DND-41 (cell line): Measurements from ENCODE around the gene CIITA.
A peak's percentile ranks its signal among the peaks of the same experiment; 100 is the strongest.

ENCODE experiments used
- ATAC-seq: fragments of 200-7000 bp; cut with Tn5 transposase; 3 replicates; pipeline ENCODE4 v1.9.1; 2021; ENCODE audit warnings: low read depth; ENCODE audit not compliant: insufficient read depth
- DNase-seq: peaks from one replicate; pipeline ENCODE4 v3.0.0-alpha.2; 2020
- H2AFZ ChIP-seq: 2 replicates; pipeline ENCODE4 v1.6.0; 2012; ENCODE audit warnings: low read depth, low read length
- H3K27ac ChIP-seq: 2 replicates; pipeline ENCODE4 v1.5.1; 2012; ENCODE audit warnings: low read length, inconsistent platforms
- H3K27me3 ChIP-seq: fragments of 200-600 bp; sonication (generic); 2 replicates; pipeline ENCODE4 v1.6.0; 2012; ENCODE audit warnings: low read length, mild to moderate bottlenecking, inconsistent platforms; ENCODE audit not compliant: insufficient read depth, poor library complexity
- H3K36me3 ChIP-seq: 2 replicates; pipeline ENCODE4 v1.5.1; 2012; ENCODE audit warnings: low read length, inconsistent platforms; ENCODE audit not compliant: insufficient read depth
- H3K4me1 ChIP-seq: 2 replicates; pipeline ENCODE4 v1.5.1; 2012; ENCODE audit warnings: mild to moderate bottlenecking, low read length; ENCODE audit not compliant: insufficient read depth
- H3K4me2 ChIP-seq: 2 replicates; pipeline ENCODE4 v1.6.0; 2012; ENCODE audit warnings: mild to moderate bottlenecking, moderate library complexity, low read length, inconsistent platforms; ENCODE audit not compliant: insufficient read depth
- H3K4me3 ChIP-seq, 2 experiments: fragments of 200-600 bp in 1 of 2; shearing (Covaris generic) in 1 of 2; 2 replicates each; pipeline ENCODE4 v1.5.1; 2012 to 2016; ENCODE audit warnings: inconsistent platforms in 2 of 2, low read length in 2 of 2, mild to moderate bottlenecking in 2 of 2, low read depth in 1 of 2, moderate library complexity in 1 of 2
- H3K79me2 ChIP-seq: 2 replicates; pipeline ENCODE4 v1.6.0; 2012; ENCODE audit warnings: low read length, inconsistent platforms; ENCODE audit not compliant: insufficient read depth
- H3K9ac ChIP-seq: 2 replicates; pipeline ENCODE4 v1.6.0; 2012; ENCODE audit warnings: low read depth, mild to moderate bottlenecking, inconsistent platforms, low read length, moderate library complexity
- H3K9me3 ChIP-seq: 2 replicates; pipeline ENCODE4 v1.5.1; 2012; ENCODE audit warnings: low read length, moderate library complexity, mild to moderate bottlenecking, inconsistent platforms; ENCODE audit not compliant: insufficient read depth, severe bottlenecking
- H4K20me1 ChIP-seq: 2 replicates; pipeline ENCODE4 v1.6.0; 2012; ENCODE audit warnings: low read length; ENCODE audit not compliant: insufficient read depth
- EZH2 ChIP-seq: IDR thresholded peaks from 3 replicates; pipeline ENCODE4 v1.6.1; 2012; ENCODE audit warnings: borderline replicate concordance, low read depth, mild to moderate bottlenecking, moderate library complexity, low read length, inconsistent platforms; ENCODE audit not compliant: severe bottlenecking
- TF ChIP-seq, protein P1 (sequence below): IDR thresholded peaks from 2 replicates; pipeline ENCODE4 v1.5.1; 2012; ENCODE audit warnings: borderline replicate concordance, low read length, moderate library complexity, mild to moderate bottlenecking; ENCODE audit not compliant: poor library complexity, severe bottlenecking; ENCODE audit errors: extremely low read depth

The CIITA gene

DNA sequence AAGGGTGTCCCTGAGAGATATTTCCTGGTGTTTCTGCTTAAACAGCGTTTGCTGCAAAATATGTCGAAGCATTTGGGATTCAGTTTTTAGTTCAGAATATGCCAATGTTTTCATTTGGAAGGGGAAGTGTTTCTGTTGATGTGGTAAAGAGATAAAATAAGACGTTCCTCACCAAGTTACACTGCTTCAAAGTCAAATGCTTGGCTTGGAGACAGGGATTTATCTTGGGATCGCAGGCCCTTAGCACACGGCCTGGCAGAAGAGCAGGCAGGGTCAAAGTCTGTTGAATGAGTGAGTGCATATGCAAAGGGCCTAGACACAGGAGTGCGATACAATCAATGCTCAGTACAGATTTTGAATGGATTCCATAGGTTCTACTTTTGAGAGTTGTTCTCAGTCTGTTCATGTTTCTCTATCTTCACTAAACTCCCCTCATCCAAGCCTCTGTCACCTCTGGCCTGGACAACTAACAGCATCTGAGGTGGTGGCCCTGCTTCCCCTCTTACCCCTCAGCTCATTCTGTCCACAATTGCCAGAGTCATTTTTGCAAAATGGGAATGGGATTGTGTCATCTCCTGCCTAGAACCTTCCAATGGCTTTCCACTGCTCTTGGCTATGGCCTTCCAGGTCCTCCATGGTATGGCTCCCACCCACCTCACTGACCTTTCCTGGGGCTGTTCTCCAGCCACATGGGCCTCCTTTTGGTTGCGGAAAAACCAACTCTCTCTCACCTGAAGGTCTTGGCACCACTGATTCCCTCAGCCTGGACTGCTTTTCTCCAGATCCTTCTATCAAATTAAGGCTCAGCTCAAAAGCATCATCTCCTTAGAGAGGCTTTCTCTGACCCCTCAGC, 62.0 kb downstream of the CIITA start:
- Histone ChIP-seq H3K27me3 (no peaks in the 10 kb centered on the region), H3K4me1 (peaks cover 71% of the 10 kb centered on the region), H3K79me2 (peaks cover 68% of the 10 kb centered on the region), H3K9ac (peak overlapping the region; percentile 50; the same call in 1 of the 2 replicates), H3K9me3 (no peaks in the 10 kb centered on the region), H3K27ac (no peak overlapping the region), H3K36me3 (peaks cover 50% of the 10 kb centered on the region), H2AFZ (no peak overlapping the region), H3K4me3 (peak overlapping the region in 1 of 2 experiments; percentile 78; a peak in 1 of 4 replicates), H4K20me1 (peaks cover 57% of the 10 kb centered on the region), H3K4me2 (peak overlapping the region; percentile 98)
- TF ChIP-seq, protein P1, sequence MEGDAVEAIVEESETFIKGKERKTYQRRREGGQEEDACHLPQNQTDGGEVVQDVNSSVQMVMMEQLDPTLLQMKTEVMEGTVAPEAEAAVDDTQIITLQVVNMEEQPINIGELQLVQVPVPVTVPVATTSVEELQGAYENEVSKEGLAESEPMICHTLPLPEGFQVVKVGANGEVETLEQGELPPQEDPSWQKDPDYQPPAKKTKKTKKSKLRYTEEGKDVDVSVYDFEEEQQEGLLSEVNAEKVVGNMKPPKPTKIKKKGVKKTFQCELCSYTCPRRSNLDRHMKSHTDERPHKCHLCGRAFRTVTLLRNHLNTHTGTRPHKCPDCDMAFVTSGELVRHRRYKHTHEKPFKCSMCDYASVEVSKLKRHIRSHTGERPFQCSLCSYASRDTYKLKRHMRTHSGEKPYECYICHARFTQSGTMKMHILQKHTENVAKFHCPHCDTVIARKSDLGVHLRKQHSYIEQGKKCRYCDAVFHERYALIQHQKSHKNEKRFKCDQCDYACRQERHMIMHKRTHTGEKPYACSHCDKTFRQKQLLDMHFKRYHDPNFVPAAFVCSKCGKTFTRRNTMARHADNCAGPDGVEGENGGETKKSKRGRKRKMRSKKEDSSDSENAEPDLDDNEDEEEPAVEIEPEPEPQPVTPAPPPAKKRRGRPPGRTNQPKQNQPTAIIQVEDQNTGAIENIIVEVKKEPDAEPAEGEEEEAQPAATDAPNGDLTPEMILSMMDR: no peak
- TF ChIP-seq EZH2: no peak
- ATAC-seq (no peak), DNase-seq (no peak)

DNA sequence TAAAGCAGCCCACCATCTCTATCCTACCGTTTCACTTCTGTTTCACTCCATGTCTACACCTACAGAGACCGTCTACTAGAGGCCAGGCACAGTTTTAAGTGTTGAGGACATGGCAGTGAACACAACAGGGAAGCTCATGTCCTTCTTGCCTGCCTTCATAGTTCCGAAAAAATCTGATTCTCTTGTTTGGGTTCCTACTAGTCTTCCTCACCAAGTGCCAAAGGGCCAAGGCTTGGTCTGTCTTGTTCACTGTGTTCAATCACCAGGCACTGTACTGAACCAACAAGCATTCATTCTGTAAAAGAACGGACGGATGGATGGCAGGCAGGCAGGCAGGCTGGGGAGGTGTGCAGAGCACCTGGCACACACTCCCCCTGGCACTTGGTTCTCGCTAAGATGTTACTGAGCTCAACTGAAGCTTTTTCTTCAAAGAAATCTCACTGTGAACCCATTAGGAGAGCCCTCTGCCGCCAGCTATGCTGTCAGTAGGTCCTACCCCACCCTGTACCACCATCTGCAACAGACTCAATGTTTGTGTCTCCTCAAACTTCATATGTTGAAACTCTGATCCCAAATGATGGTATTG, 62.7 kb downstream of the CIITA start:
- Histone ChIP-seq H3K27me3 (no peaks in the 10 kb centered on the region), H3K4me2 (peak overlapping the region; percentile 98), H3K4me3 (peak overlapping the region in 1 of 2 experiments; percentile 78; a peak in 1 of 4 replicates), H4K20me1 (peaks cover 53% of the 10 kb centered on the region), H3K9ac (peak overlapping the region; percentile 50), H3K27ac (no peak overlapping the region), H3K36me3 (peaks cover 43% of the 10 kb centered on the region), H3K79me2 (peaks cover 67% of the 10 kb centered on the region), H2AFZ (no peak overlapping the region), H3K9me3 (no peaks in the 10 kb centered on the region), H3K4me1 (peaks cover 73% of the 10 kb centered on the region)
- no peak for ATAC-seq
- TF ChIP-seq EZH2: no peak
- TF ChIP-seq, protein P1: no peak
- DNase-seq: no peak

- H4K20me1 ChIP-seq: peaks cover 56% of the 10 kb centered on the region
- H3K9ac ChIP-seq: peak overlapping the region; percentile 50
- peaks cover 67% of the 10 kb centered on the region for H3K79me2 ChIP-seq
- peak overlapping the region; percentile 46 to 78; a peak in 3 of 4 replicates for H3K4me3 ChIP-seq
- peak overlapping the region; percentile 53 for H3K27ac ChIP-seq
- ATAC-seq (no peak), DNase-seq (no peak)
- peaks cover 39% of the 10 kb centered on the region for H3K36me3 ChIP-seq
- H2AFZ ChIP-seq: no peak overlapping the region
- no peaks in the 10 kb centered on the region for H3K9me3 ChIP-seq
- TF ChIP-seq EZH2: no peak
- TF ChIP-seq, protein P1: no peak
- peak overlapping the region; percentile 98 for H3K4me2 ChIP-seq
- H3K27me3 ChIP-seq: no peaks in the 10 kb centered on the region
- H3K4me1 ChIP-seq: peaks cover 80% of the 10 kb centered on the region
Measured at GRCh38 chr16:10940501-10941079, 63.6 kb downstream of the CIITA start.
